ENCODE data around the gene CNTN3.

GRCh38 chr3:74663178-74663577 lies 48.7 kb upstream of the CNTN3 start:
- TF ChIP-seq TAF1 (IDR thresholded peaks at IDR 0.05; ENCODE audit: low read depth, low read length) (no peak), POLR2A (IDR thresholded peaks at IDR 0.05; ENCODE audit: low read depth, low read length) (no peak), POLR2AphosphoS5 (IDR thresholded peaks at IDR 0.05; ENCODE audit: low read depth, low read length) (no peak), SPI1 (IDR thresholded peaks at IDR 0.05; ENCODE audit: low read depth, low read length) (no peak), POU2F2 (IDR thresholded peaks at IDR 0.05; ENCODE audit: low read depth, low read length) (no peak)

Measured in GM12891 (cell line).